ENCODE measurements around the gene F13B.
"Not testable (repeated sequence)": the region's sequence is repeated elsewhere in the genome, so short reads cannot be mapped to it uniquely, and the experiment has no call there.

F13B gene

DNA sequence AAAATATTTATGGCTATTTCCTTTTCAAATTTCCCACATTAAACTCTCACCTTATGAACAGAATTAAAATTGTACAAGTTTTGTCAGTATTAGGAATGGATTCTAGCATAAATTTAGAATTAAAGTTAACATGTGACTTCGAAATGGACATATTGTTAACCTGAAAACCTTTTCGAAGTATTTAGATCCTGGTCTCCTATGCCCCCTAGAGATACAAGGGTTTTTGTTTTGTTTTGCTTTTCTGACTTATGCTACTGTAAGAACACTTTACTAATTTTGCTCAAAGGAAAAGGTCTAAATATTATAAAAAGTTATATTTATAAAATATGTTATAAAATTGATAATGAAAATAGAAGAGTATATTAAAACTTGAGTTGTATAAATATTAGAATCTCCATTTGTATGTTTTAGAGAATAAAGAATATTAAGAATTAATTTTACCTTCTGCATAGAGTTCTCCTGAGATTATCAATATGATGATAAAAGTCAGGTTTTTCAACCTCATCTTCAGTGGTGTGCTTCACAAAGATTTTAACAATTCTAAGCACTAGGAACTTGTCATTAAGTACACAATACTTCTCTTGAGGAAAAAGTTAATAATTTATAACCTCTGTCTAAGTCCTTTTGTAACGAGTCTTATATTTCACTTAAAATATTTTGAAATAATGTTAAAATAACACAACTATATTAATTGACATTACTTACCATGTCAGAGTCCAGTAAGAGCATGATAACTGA, at the start of gene F13B:
Gene F13B, minus strand, starts transcription at position 542 of the 738 bp plus-strand sequence. Its CDS starts 37 bp downstream, at position 505.
- no peak for DNase-seq

- DNase-seq = no peak
These were observed 49.1 kb upstream of the F13B start for GRCh38 chr1:197116156-197116555.

GRCh38 chr1:197106869-197107268, 39.8 kb upstream of the F13B start:
- no peak for DNase-seq

- DNase-seq = no peak
These were observed 36.2 kb upstream of the F13B start for GRCh38 chr1:197103300-197103699.

GRCh38 chr1:197101978-197102377, 34.9 kb upstream of the F13B start:
- no peak for DNase-seq

DNA sequence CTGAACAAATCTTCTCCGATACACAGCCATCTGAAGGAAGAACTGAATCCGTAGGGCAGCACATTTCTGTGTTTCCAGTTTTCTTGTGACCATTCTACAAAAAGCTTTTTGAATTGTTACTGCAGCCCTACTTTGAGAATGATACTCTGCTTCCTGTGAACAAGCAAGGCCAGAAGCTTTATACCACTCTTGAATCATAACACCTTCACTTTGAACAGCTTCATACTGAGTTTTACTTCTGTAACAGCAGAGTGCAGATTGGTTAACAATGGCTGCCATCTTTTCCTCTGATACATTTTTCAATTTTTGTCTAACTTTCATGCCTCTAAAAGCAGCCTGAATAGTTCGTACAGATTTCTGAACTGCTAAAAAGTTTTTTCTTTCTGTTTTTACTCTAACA, 33.6 kb upstream of the F13B start:
- no peak for DNase-seq

- DNase-seq = no peak
These were observed 32.4 kb upstream of the F13B start for GRCh38 chr1:197099444-197099843.

DNA sequence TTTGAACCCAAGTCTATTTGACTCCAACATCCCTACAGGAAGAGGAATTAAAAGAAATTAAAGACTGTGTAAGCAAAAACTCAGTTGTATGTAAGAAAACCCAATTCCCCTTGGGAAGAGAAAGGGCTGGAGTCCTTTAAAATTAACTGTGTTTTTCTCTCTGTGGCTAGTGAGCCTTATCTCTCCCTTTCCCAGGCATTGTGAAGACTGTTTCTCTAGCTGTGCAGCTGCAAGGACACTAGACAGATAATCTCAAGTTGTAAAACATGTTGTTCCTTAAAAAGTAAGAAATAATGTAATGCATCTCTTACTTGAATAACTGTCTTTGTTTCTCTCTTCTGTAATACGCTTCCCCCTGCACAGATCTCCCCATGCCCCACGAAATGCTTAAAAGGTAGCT, 29.9 kb upstream of the F13B start:
- not testable (repeated sequence) for DNase-seq

- no peak for DNase-seq
These were observed 29.1 kb upstream of the F13B start for GRCh38 chr1:197096137-197096536.

DNA sequence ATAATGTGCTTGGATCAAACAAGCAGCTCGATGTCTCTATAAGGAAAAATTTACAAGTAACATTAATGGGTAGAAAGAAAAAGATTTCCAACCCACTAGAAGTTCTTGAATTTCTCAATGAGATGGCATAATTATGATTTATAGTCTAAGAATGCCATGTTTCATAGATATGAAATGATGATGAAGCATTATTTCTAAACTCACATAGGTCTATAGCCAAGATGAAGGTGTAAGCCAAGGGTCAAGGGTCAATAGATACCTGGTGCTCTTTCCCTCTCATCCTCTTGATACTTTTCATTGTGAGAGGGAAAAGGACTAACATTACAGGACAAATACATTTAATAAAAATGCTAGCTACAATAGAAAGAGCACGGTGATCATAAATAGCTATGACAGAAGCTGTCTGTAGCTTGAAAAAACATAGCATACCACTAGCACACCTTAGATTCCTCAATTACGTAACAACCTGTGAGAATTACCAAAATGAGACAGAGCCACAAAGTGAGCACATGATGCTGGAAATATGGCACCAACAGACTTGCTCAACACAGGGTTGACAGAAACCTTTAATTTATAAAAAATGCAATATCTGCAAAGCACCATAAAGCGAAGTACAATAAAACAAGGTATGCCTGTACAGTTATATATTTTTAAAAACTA, 26.3 kb upstream of the F13B start:
- no peak for DNase-seq

DNA sequence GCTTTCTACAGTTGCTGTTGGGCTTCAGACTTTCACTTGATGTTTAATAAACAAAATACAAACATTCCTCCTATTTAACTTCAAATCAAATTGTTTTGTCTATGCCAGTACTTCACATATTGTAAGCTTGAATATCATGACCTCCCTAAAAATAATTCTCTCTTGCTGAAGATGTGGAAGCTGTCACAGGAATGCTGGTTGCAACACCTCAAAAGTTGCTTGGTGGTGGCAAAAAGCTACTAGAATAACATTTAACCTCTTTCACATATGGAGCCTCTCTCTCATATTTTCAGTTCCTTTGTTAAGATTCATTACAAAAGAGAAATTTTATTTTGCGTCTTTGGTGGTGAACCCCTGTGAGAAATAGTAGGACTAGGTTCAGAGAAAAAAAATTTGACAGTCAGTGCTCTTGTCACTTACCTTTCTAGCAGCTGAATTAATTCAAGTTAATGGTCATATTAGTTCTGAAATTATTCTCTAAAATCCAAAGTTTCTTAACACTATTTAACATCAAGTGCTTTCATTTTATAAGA, 25.5 kb upstream of the F13B start:
- no peak for DNase-seq

- no peak for DNase-seq
These were observed 16.4 kb upstream of the F13B start for GRCh38 chr1:197083474-197083873.

- no peak for DNase-seq
These were observed 14.2 kb upstream of the F13B start for GRCh38 chr1:197081117-197081753.

DNA sequence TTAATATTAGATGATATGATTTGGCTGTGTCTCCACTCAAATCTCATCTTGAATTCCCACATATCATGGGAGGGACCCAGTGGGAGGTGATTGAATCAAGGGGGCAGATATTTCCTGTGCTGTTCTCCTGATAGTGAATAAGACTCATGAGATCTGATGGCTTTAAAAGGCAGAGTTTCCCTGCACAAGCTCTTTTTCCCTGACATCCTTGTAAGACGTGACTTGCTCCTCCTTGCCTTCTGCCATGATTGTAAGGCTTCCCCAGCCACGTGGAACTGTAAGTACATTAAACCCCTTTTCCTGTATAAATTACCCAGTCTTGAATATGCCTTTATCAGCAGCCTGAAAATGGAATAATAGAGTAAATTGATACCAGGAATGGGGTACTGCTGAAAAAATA, 13.3 kb upstream of the F13B start:
- no peak for DNase-seq

GRCh38 chr1:197076585-197076984, 9.5 kb upstream of the F13B start:
- DNase-seq = no peak

- DNase-seq = no peak
These were observed 6.9 kb upstream of the F13B start for GRCh38 chr1:197073978-197074377.

- DNase-seq = no peak
These were observed 378 bp upstream of the F13B start for GRCh38 chr1:197067457-197067818.

- no peak for DNase-seq
These were observed 783 bp downstream of the F13B start for GRCh38 chr1:197066277-197066676.

DNA sequence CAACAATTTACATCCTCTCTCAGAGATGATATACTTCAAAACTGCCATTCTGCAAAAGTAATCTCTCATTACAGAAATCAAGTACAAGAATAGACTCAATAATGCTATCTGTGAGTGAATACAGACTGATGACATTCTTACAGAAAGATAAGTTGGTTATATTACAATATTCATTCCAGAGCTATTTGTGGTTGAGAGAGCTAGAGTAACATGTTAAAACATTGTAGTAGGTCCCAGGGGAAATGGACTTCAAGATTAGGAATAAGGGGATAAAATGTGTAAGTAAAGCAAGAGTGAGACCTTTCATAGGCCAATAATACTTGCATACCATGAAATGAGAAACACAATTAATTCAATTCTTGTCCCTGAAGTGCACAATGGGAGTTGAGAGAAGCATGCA, 1.5 kb downstream of the F13B start:
- DNase-seq = no peak

- no peak for DNase-seq
These were observed 3.8 kb downstream of the F13B start for GRCh38 chr1:197063212-197063611.

DNA sequence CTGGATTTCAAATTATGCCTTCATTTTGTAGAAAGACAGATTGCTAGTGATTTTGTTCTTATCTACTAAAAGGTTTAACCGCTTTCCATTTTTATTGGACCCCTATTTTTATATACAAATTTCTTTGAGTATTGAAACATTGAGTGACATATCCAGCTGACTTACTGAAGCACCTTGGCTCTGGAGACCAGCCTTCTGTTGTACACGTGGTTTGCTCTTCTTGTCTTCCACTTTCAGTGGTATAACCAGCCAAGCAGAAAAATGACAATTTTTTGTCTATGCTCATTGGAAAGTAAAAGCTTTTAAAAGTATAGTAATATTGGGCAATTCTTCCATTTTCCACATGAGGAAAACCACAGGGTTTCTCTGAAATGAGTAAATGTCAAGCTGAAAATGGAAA, 4.4 kb downstream of the F13B start:
- DNase-seq = no peak

DNA sequence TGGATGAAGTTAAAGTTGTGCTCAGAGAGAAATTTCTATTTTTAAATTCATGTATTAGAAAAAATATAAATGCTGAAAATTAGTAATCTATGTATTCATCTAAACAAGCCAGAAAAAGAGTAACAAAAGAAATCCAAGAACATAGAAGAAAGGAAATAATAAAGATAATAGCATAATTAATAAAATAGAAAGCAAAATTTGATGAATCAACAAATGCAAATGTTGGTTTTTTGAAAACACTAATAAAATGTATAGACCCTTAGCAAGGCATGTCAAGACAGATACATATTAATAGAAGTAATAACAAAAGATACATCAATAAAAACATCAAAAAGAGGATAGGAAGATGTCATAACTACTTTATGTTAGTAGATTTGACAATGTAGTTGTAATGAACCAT, 18.0 kb downstream of the F13B start:
- DNase-seq = no peak

- no peak for DNase-seq
These were observed 24.3 kb downstream of the F13B start for GRCh38 chr1:197042676-197043341.
